HepG2 (cell line): ENCODE measurements around the gene DNAJC10.
"Not testable (repeated sequence)": the region's sequence is repeated elsewhere in the genome, so short reads cannot be mapped to it uniquely, and the experiment has no call there.

Experiments
- CEBPZ ChIP-seq: IDR thresholded peaks from 2 replicates; pipeline ENCODE4 v1.6.1; 2012; ENCODE audit warnings: low read length, improper control_type of control experiment
- FOXM1 ChIP-seq: sonication (generic); formaldehyde crosslinking; IDR thresholded peaks from 2 replicates; pipeline ENCODE4 v1.5.0; 2020; ENCODE audit warnings: missing genetic modification reagents
- GPBP1L1 ChIP-seq: sonication (generic); formaldehyde crosslinking; IDR thresholded peaks from 2 replicates; pipeline ENCODE4 v1.5.0; 2020; ENCODE audit warnings: mild to moderate bottlenecking, missing genetic modification reagents
- HDAC1 ChIP-seq: sonication (generic); formaldehyde crosslinking; IDR thresholded peaks from 2 replicates; pipeline ENCODE4 v1.5.1; 2020; ENCODE audit warnings: mild to moderate bottlenecking, missing genetic modification reagents
- JUN ChIP-seq: sonication (generic); formaldehyde crosslinking; IDR thresholded peaks from 2 replicates; pipeline ENCODE4 v1.4.0; 2020; ENCODE audit warnings: mild to moderate bottlenecking, missing genetic modification reagents
- USF2 ChIP-seq, 2 experiments: sonication (generic) in 1 of 2; formaldehyde crosslinking in 1 of 2; IDR thresholded peaks; 2 replicates each; pipeline versions ENCODE4 v1.5.1 to v1.6.1; 2011 to 2020; ENCODE audit warnings: borderline replicate concordance in 1 of 2, low read depth in 1 of 2, low read length in 1 of 2, mild to moderate bottlenecking in 1 of 2, missing genetic modification reagents in 1 of 2, moderate library complexity in 1 of 2
- YY1 ChIP-seq: IDR thresholded peaks from 2 replicates; pipeline ENCODE4 v1.6.1; 2011; ENCODE audit warnings: low read length, low read depth, moderate library complexity, mild to moderate bottlenecking; ENCODE audit not compliant: insufficient read depth, insufficient replicate concordance
- ZFP41 ChIP-seq: sonication (generic); formaldehyde crosslinking; IDR thresholded peaks from 2 replicates; pipeline ENCODE4 v1.4.0; 2020; ENCODE audit warnings: mild to moderate bottlenecking, missing genetic modification reagents, borderline replicate concordance

GRCh38 chr2:182781099-182781498 is 65.0 kb downstream of the DNAJC10 start:
- not testable (repeated sequence) for TF ChIP-seq JUN (CRISPR knock-in tag); GPBP1L1 (CRISPR knock-in tag); YY1; ZFP41 (CRISPR knock-in tag); CEBPZ; USF2 (IDR thresholded peaks at IDR 0.05; ENCODE audit: low read depth, low read length); USF2 (CRISPR knock-in tag; IDR thresholded peaks at IDR 0.05; ENCODE audit: borderline replicate concordance); HDAC1 (CRISPR knock-in tag); FOXM1
